A673 (cell line): ENCODE data around the gene TACC3.

Source experiments
- EZH2 ChIP-seq: fragments of 200-600 bp; sonication (generic); IDR thresholded peaks from 2 replicates; pipeline ENCODE4 v1.6.1; 2017; ENCODE audit warnings: borderline replicate concordance, low read depth, mild to moderate bottlenecking, mixed read lengths, antibody characterized with exemption, low read length; ENCODE audit not compliant: poor library complexity, severe bottlenecking
- TF ChIP-seq, protein P1 (sequence below): fragments of 300-800, 200-600 bp; sonication (generic); conservative IDR thresholded peaks from 2 replicates; pipeline ENCODE4 v1.5.1; 2017; ENCODE audit warnings: low read depth, mild to moderate bottlenecking, antibody characterized with exemption, low read length, moderate library complexity, mixed read lengths

- TF ChIP-seq, protein P1, sequence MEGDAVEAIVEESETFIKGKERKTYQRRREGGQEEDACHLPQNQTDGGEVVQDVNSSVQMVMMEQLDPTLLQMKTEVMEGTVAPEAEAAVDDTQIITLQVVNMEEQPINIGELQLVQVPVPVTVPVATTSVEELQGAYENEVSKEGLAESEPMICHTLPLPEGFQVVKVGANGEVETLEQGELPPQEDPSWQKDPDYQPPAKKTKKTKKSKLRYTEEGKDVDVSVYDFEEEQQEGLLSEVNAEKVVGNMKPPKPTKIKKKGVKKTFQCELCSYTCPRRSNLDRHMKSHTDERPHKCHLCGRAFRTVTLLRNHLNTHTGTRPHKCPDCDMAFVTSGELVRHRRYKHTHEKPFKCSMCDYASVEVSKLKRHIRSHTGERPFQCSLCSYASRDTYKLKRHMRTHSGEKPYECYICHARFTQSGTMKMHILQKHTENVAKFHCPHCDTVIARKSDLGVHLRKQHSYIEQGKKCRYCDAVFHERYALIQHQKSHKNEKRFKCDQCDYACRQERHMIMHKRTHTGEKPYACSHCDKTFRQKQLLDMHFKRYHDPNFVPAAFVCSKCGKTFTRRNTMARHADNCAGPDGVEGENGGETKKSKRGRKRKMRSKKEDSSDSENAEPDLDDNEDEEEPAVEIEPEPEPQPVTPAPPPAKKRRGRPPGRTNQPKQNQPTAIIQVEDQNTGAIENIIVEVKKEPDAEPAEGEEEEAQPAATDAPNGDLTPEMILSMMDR, result no peak
- no peak for TF ChIP-seq EZH2
Measured at GRCh38 chr4:1776521-1777161, 55.3 kb downstream of the TACC3 start.
